Activated CD8-positive, alpha-beta memory T cell treated with anti-CD3 and anti-CD28 coated beads for 48 hours (primary cell): ENCODE results near the gene RPP21.
"Not testable (repeated sequence)": the region's sequence is repeated elsewhere in the genome, so short reads cannot be mapped to it uniquely, and the experiment has no call there.

Experiments
- DNase-seq, 3 experiments: peaks; one replicate each; pipeline ENCODE4 v3.0.0-alpha.2; 2020; ENCODE audit warnings: low read depth in 2 of 3, low spot score in 2 of 3

Gene RPP21

DNA sequence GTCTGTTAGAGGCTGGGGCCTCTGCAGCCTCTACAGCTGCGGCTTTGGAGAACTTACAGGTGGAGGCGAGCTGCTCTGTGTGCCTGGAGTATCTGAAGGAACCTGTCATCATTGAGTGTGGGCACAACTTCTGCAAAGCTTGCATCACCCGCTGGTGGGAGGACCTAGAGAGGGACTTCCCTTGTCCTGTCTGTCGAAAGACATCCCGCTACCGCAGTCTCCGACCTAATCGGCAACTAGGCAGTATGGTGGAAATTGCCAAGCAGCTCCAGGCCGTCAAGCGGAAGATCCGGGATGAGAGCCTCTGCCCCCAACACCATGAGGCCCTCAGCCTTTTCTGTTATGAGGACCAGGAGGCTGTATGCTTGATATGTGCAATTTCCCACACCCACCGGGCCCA lies 15.6 kb upstream of the RPP21 start:
- no peak for DNase-seq

DNA sequence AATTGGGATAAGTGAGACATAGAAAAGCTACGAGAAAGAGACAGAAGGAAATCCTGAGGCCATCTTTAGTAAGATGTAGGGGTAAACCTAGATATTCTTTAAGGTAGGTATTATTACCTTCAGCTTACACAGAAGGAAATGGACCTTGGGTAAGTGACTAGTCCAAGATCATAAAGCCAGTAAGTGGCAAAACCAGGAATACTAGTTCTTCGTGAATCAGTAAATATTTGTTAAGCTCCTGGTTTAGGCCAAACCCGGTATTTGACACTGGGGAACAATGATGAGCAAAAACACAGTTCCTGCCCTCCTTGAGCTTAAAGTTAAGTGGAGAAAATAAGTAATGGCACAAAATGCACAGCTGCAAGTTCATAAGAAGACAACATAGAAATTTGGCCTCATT lies 13.0 kb upstream of the RPP21 start:
- DNase-seq, result no peak

DNA sequence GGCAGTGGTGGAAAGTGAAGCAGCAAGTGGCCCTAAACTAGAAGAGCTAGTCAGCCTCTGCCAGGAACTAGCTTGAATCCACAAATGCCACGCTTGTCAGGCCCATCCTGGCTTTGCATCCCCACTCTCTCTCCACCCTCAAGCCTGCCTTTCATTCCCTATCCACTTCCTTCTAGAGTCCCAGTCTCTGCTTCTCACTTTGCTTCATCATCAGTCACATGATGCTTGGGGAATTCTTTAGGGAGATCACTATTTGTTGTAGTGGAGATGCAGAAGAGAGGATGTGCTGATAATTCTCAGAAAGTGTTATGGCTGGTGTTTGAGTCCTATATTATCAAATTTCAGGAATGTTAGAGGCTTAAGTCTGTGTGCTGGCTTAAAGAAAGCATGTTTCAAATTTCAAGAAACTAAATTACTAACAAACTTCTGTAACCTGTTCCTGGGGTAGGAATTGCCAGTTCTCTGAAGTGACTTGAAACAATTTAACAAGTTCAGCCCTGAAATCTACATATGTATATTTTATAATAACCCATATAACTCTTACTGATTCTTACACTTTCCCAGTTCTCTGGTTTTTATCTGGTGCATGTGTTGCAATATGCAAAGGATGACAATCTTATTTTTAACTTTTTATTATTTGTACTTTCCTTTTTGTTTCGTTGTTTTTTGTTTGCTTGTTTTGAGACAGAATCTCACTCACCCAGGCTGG lies 10.7 kb upstream of the RPP21 start:
- DNase-seq, result no peak

DNA sequence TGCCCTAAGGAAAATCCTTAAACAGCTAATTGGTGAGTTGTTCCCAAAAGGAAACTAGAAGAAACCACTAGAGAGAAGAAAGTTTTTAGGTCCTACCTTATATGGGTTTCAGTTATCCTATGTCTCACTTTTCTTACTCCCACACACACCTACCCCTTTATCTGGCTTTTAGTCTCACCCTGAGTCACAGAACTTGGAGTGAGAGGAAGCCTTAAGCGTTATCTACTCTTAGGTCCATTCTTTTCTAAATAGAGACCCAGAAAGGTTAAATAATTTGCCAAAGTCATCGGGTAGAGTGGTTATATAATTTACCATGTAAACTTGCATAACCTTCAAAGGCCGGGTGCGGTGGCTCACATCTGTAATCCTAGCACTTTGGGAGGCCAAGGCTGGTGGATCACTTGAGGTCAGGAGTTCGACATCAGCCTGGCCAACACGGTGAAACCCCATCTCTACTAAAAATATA lies 4.3 kb upstream of the RPP21 start:
- no peak for DNase-seq

DNA sequence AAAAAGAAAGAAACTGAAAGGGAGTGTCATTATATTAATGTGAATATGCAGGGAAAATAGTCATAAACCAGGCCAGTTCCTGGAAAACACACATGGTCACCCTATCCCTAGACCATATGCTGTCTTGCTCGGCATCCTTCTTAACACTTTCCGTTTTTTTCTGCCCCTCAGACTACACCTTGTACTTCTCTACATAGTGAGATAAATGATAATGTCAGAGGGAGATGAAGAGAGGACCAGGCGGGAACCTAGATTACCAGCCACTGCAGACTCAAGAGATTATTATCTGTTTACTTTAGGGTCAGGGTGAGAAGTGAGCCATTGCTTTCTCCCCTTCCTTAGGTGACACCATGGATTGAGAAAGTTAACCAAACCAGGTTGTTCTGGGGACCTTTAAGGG lies 3.7 kb upstream of the RPP21 start:
- DNase-seq, result no peak

DNA sequence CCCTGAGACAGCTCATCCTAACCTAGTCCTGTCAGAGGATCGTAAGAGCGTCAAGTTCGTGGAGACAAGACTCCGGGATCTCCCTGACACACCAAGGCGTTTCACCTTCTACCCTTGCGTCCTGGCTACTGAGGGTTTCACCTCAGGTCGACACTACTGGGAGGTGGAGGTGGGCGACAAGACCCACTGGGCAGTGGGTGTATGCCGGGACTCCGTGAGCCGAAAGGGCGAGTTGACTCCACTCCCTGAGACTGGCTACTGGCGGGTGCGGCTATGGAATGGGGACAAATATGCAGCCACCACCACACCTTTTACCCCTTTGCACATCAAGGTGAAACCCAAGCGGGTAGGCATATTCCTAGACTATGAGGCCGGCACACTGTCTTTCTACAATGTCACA lies 3.2 kb upstream of the RPP21 start:
- DNase-seq, result no peak

DNA sequence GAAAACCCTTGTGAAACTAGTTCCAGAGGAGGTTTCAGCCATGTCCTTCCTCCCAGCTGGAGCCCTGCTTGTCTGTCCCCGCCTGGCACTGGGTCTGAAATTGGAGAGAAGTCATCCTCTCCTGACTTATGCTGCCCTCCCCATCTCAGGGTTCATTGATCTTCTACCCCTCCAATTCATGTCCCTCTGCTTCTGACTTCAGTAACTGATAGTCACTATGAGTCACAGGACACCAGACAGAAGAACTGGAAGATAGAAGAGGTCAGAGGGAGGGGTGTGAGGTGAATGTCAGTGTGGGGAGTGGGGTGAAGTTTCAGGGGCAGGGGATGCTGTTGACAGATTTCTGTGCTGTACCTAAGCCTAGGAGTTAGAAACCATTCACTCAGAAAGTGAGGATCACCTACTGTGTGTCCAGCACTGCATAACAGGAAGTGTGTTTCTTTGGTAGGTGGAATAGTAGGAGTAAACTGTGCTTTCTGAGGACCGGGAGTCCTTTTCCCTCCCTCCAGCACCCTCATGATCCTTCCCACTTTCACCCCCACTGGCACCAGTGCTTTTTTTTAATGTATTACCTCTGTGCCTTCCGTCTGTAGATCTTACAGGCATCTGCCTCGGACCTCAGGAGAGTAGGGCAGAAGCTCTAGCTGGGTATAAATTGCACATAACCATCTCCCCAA lies 627 bp upstream of the RPP21 start:
- no peak for DNase-seq

DNA sequence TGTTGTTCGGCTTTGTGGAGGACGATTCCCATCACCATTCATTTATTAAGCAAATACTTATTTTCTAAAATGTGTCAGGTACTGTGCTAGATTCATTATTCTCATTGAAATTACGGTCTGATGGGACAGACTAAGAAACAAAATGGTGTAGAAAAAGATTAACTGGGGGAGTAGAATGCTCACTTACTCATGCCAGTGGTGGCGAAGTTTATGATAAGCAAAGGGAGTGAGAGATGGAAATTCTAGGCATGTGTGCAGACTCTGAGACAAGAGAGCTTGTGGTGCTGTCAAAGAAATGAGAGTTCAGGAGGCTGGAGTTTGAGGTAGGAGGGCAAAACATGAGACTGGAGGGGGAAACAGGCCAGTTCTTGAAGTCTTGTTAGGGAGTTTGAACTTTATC lies 896 bp downstream of the RPP21 start:
- no peak for DNase-seq

DNA sequence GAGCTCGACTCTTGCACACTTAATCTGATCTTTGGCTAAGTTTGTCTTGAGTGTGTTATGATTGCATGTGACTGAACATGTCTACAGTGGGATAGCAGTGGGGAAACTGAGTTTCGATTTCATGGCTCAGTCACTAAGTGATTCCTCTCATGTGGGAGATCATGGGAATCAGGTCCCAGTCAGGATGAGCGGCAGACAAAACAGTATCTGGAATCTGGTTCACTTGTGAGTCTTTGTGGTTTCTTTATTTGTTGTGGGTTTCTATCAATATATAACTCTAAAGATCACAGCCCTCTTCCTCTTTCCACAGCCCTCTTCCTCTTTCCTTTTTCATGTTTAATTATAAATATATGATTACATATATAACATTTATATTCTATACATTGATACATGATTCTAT lies 4.0 kb downstream of the RPP21 start:
- no peak for DNase-seq

DNA sequence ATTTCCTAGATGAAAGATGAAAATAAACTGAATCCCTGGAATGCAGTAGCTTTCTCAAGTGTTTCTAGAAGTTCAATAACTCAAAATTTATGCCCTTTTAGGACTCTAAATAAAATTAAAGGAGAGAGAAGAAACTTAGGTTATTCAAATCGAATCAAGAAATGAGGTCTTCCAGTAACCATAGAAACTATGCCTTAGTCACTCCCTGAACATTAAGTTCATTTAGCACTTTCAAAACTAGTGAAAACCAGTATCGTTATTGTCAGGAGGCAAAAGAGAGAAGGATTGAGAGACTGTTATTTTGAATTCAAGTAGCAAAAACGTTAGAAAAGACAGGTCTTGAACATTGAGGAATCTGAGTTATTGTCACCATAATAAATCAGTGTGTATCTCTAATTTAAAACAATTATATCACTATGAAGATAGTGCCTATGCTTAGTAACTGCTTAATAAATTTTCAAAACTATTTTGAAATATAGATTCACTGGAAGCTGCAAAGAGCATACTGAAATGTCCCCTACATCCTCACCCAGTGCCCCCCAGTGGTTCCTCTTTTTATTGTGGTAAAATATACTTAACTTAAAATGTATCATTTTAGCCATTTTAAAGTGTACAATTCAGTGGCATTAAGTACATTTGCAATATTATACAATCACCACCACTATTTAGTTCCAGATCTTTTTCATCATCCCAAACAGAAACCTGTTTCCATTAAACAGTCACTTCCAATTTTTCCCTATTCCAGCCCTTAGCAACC lies 4.6 kb downstream of the RPP21 start:
- DNase-seq, result no peak

DNA sequence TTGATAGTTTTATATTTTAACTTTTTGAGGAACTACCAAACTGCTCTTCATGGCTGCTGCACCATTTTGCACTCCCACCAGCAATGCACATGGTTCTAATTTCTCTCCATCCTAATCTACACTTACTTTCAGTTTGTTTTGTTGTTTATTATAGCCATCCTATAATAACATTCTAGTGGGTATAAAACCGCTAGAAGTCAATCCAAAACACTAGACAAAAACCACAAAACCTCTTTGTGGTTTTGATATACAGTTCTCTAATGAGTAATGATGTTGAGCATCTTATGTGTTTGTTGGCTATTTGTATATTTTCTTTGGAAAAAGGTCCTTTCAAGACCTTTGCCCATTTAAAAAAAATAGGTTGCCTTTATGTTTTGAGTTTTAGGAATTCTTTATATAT lies 5.6 kb downstream of the RPP21 start:
- no peak for DNase-seq

DNA sequence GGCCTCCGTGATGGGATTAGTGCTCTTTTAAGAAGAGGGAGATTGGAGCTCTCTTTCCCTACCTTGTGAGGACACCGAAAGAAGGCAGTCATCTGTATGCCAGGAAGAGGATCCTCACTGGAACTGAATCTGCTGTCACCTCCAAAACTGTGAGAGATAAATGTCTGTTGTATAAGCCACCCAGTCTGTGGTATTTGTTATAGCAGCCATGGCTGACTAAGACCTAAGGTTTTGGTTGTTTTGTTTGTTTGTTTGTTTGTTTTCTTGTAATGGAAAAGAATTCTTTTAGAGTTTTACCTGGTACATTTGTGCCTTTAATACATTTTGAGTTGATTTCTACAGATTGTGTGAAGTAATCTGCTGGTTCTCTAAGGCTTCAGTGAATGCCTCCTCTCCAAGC lies 7.6 kb downstream of the RPP21 start:
- no peak for DNase-seq

DNA sequence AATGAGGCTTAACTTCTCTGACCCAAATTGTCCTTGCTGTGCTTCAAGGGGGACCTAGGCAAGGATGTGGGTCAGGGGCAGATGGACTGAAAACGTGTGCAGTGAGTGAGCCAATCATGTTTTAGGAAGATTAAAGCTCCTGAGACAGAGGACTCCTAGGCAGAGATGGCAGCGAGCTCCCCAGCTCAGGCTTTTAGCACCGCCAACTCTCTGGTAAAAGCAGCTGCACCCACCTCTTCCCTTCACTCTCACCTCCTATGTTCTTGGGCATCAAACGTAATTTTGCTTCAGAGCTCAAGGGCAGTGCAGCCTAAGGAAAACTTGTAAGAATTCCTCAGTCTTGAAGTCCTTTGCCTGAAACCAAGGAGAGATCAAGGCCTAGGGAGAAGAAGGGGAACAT lies 10.3 kb downstream of the RPP21 start:
- DNase-seq, result no peak

DNA sequence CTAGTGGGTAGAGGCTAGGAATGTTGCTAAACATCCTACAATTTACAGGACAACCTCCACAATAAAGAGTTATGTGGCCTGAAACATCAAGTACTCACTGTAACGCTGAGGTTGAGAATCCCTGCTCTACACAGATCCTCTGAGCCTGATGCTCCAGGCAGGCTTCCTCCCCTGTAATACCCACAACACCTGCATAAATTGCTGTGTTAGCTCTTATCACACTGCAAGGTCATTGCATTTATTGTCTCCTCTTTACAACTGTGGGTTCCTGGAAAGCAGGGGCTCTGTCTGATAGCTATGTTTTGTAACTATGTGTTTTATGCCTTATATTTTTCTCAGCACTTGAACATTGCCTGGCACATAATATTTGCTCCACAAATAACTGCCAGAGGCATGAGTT lies 11.6 kb downstream of the RPP21 start:
- DNase-seq, result no peak

DNA sequence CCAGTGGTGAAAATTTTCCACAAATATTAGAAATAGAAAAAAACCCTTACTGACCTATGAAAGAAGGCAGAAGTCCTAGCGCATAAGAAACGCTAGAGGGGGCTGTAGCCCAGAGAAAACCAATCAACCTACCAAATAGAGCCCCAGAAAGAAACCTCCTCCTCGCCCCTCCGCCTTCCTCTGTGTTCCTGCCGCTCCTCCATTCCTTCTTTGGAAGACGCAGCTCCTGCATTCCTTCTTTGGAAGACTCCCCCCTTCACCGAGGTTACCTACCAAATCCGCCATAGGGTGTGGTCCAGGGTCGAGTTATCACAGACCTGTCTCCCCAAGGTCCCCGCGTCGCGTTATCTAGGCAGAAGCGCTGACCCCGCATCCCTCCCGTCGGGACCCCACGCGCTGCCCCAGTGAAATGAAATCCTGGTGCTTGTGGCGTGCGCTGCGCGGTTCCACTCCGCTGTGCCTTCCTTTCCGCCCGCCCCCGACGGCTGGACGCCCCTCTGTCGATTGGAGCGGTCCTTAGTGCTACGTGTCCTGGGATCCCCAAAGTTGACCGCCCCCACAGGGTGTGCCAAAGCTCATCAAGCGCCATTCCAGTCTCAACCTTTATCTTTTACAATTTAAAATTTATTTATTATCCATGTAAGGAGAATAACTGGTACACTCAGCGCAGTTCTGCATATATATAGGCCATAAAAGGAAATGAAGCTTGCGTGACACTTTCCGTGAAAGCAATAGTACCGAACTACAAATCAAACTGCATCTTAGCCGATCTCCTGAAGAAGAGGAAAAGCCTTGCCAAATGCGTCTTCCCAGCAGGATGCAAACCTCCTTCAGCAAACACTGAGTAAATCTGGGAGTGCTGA lies 13.0 kb downstream of the RPP21 start:
- no peak for DNase-seq

DNA sequence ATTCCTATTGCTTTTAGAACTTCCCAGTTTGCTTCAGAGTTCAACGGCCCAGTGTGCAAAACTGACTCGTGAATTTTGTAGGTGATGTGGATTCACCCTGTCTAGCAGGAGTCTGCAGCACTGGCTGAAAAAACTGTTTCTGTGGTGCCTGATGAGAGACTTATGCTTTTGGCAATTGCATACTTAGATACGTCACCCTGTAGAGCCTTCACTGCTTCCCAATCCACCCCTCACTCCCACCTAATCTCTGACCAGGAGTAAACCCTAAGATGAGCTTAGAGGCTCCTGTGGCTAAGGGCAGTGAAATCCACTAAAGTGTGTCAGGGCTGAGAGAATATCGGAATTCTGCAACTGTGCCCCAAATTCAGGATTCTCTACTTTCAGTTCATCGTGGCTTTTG lies 14.3 kb downstream of the RPP21 start:
- DNase-seq, result no peak

DNA sequence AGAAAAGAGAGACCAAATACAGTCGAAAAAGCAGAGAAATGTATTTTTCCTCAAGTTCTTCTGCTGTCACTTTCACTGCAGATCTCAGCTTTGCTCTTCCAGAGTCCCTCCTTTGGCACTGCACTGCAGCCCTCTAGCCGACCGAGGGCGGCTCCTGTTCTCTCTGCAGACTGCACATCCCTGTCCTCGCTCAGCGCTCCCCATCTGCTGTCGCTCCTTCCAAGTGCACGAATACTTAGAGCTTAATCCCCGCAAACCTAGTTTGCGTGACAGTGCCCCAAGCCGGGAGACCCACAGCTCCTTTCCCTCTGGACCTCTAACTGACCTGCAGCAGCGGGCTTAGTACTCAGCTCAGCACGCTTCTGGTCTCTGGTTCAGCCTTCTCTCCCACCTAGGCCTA lies 15.2 kb downstream of the RPP21 start:
- no peak for DNase-seq

DNA sequence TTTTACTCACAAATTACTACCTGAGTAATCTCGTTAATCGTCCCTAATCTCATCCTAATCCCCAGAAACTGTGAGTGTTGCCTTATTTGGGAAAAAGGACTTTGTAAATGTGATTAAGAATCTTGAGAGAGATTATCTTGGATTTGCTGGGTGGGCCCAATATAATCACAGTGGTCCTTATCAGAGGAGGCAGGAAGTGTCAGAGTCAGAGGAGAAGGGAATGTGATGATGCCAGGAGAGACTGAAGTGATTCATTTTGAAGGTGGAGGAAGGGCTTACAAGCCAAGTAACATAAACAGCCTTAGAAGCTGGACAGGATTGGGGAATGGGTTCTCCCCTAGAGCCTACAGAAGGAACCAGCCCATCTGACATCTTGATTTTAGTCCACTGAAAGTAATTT lies 16.7 kb downstream of the RPP21 start:
- DNase-seq, result no peak

DNA sequence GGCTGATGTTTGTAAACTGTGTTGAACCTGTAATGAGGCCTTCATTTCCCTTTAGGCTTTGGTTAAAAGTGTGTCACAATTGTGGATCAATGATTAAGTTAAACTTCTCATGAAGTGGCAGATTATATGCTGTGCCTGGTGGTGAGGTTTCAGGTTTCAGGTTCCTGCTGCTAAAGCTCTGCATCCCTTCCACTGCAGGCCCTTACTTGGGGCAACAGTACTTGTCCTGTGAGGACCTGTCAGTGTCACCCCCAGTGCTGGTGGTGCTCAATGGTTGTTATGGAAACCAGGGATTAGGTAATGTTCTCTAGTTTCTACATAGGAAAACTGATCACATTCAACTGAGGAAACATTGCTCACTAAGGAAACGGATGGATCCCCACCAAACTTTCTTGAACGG lies 18.5 kb downstream of the RPP21 start:
- DNase-seq, result no peak

DNA sequence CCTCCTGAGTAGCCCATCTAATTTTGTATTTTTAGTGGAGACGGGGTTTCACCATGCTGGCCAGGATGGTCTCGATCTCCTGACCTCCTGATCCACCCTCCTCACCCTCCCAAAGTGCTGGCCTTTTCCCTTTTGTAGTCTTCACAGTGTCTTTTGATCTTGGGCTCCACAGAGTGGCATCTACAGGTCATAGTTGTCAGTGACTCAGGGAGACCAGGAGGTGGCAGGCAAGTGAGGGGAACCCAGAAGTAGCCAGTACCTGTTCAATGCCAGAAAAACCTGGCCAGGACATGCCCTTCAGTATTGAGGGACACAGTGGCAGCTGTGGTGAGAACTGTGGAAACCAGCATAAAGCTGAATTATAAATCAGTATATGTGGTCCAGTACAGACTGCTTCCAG lies 19.6 kb downstream of the RPP21 start:
- DNase-seq, result no peak

DNA sequence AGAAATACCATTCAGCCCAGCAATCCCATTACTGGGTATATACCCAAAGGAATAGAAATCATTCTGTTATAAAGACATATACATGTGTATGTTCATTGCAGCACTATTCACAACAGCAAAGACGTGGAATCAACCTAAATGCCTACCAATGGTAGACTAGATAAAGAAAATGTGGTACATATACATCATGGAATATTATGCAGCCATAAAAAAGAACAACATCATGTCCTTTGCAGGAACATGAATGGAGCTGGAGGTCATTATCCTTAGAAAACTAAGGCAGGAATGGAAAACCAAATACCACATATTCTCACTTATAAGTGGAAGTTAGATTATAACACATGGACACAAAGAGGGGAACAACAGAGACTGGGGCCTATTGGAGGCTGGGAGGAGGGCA lies 24.3 kb downstream of the RPP21 start:
- DNase-seq, result not testable (repeated sequence)
